OCI-LY1 (cell line): Measurements from ENCODE around the gene STAC3.

Source experiments
- H2AFZ ChIP-seq: fragments of 200-600 bp; sonication (generic), shearing (Covaris generic); 2 replicates; pipeline ENCODE4 v1.6.0; 2014; ENCODE audit warnings: antibody characterized with exemption, mild to moderate bottlenecking, low read length
- H3F3A ChIP-seq: fragments of 200-600 bp; sonication (generic), shearing (Covaris generic); 2 replicates; pipeline ENCODE4 v1.6.0; 2014; ENCODE audit warnings: mild to moderate bottlenecking, antibody characterized with exemption, low read length, moderate library complexity; ENCODE audit not compliant: insufficient read depth
- H3K27ac ChIP-seq: fragments of 200-600 bp; sonication (generic); 2 replicates; pipeline ENCODE4 v1.5.1; 2014; ENCODE audit warnings: low read length, mixed run types, mild to moderate bottlenecking, low read depth; ENCODE audit not compliant: poor library complexity, severe bottlenecking
- H3K27me3 ChIP-seq: fragments of 200-600 bp; sonication (generic); 2 replicates; pipeline ENCODE4 v1.6.0; 2014; ENCODE audit warnings: antibody characterized with exemption, mild to moderate bottlenecking, low read length, moderate library complexity; ENCODE audit not compliant: insufficient read depth
- H3K36me3 ChIP-seq: fragments of 200-600 bp; sonication (generic); 2 replicates; pipeline ENCODE4 v1.6.1; 2014; ENCODE audit warnings: mild to moderate bottlenecking, antibody characterized with exemption, low read length, moderate library complexity, mixed read lengths; ENCODE audit not compliant: insufficient read depth
- H3K4me1 ChIP-seq: fragments of 200-600 bp; sonication (generic); 2 replicates; pipeline ENCODE4 v1.5.1; 2014; ENCODE audit warnings: mild to moderate bottlenecking, low read length, moderate library complexity; ENCODE audit not compliant: insufficient read depth, severe bottlenecking
- H3K4me2 ChIP-seq: fragments of 200-600 bp; sonication (generic), shearing (Covaris generic); 2 replicates; pipeline ENCODE4 v1.6.1; 2014; ENCODE audit warnings: low read length
- H3K4me3 ChIP-seq: fragments of 200-600 bp; sonication (generic); 2 replicates; pipeline ENCODE4 v1.5.1; 2014; ENCODE audit warnings: low read length, low read depth, mild to moderate bottlenecking, mixed read lengths; ENCODE audit not compliant: poor library complexity, severe bottlenecking
- H3K79me2 ChIP-seq: fragments of 200-600 bp; shearing (Covaris generic); 2 replicates; pipeline ENCODE4 v1.6.1; 2016; ENCODE audit warnings: mixed run types, low read length, mixed read lengths; ENCODE audit not compliant: insufficient read depth
- H3K9ac ChIP-seq: fragments of 200-600 bp; sonication (generic), shearing (Covaris generic); 2 replicates; pipeline ENCODE4 v1.6.1; 2014; ENCODE audit warnings: mild to moderate bottlenecking, low read length, mixed read lengths
- H3K9me2 ChIP-seq: fragments of 200-600 bp; sonication (generic), shearing (Covaris generic); 2 replicates; pipeline ENCODE4 v1.6.1; 2014; ENCODE audit warnings: low read depth, mild to moderate bottlenecking, low read length, mixed read lengths
- H3K9me3 ChIP-seq: fragments of 200-600 bp; shearing (Covaris generic); 2 replicates; pipeline ENCODE4 v1.6.1; 2014; ENCODE audit warnings: low read length, mixed read lengths
- H4K20me1 ChIP-seq: fragments of 200-600 bp; sonication (generic), shearing (Covaris generic); 2 replicates; pipeline ENCODE4 v1.6.0; 2016; ENCODE audit warnings: mild to moderate bottlenecking, low read length; ENCODE audit not compliant: insufficient read depth
- CTCF ChIP-seq: fragments of 200-600 bp; sonication (generic), shearing (Covaris generic); IDR thresholded peaks from 2 replicates; pipeline ENCODE4 v1.5.1; 2017; ENCODE audit warnings: mild to moderate bottlenecking, antibody characterized with exemption, low read length, moderate library complexity, mixed read lengths
- EZH2 ChIP-seq: fragments of 200-600 bp; sonication (generic), shearing (Covaris generic); IDR thresholded peaks from 2 replicates; pipeline ENCODE4 v1.8.0; 2017; ENCODE audit warnings: borderline replicate concordance, mixed run types, mild to moderate bottlenecking, antibody characterized with exemption, low read length, moderate library complexity, mixed read lengths

Gene STAC3

GRCh38 chr12:57240066-57240921, 10.7 kb downstream of the STAC3 start:
- TF ChIP-seq CTCF (peak; percentile 23; the same call in 1 of the 2 replicates), EZH2 (no peak)

GRCh38 chr12:57239587-57240065, 11.4 kb downstream of the STAC3 start:
- peaks cover 86% of the 10 kb centered on the region for H3K4me1 ChIP-seq
- peaks cover 2% of the 10 kb centered on the region; the same call in 1 of the 2 replicates for H3F3A ChIP-seq

More at GRCh38 chr12:57240066-57240921, 10.7 kb downstream of the STAC3 start:
- peak overlapping the region; percentile 78 for H3K4me2 ChIP-seq
- H3K4me1 ChIP-seq = peaks cover 79% of the 10 kb centered on the region
- H3K36me3 ChIP-seq = peaks cover 10% of the 10 kb centered on the region
- H3K4me3 ChIP-seq = peak overlapping the region; percentile 61
- H2AFZ ChIP-seq = no peak overlapping the region
- no peaks in the 10 kb centered on the region for H3K9me3 ChIP-seq
- no peaks in the 10 kb centered on the region for H3K9me2 ChIP-seq
- H3K27me3 ChIP-seq = no peaks in the 10 kb centered on the region
- no peaks in the 10 kb centered on the region for H4K20me1 ChIP-seq
- H3K9ac ChIP-seq = peak overlapping the region; percentile 79
- no peaks in the 10 kb centered on the region for H3K79me2 ChIP-seq
- H3K27ac ChIP-seq = peak overlapping the region; percentile 93
- H3F3A ChIP-seq = no peaks in the 10 kb centered on the region

GRCh38 chr12:57238854-57239554, 12.0 kb downstream of the STAC3 start:
- Histone ChIP-seq H3K27ac (peak overlapping the region; percentile 93), H3K4me1 (peaks cover 91% of the 10 kb centered on the region), H3K79me2 (no peaks in the 10 kb centered on the region), H3K36me3 (peaks cover 17% of the 10 kb centered on the region), H2AFZ (no peak overlapping the region), H3K9ac (peak overlapping the region; percentile 79), H3K4me3 (peak overlapping the region; percentile 61), H3K27me3 (no peaks in the 10 kb centered on the region), H3K9me2 (no peaks in the 10 kb centered on the region), H3F3A (peaks cover 8% of the 10 kb centered on the region; the same call in 1 of the 2 replicates), H4K20me1 (no peaks in the 10 kb centered on the region), H3K9me3 (no peaks in the 10 kb centered on the region), H3K4me2 (peak overlapping the region; percentile 78)
- peak; percentile 100 for TF ChIP-seq CTCF
- TF ChIP-seq EZH2 = no peak

More at GRCh38 chr12:57239587-57240065, 11.4 kb downstream of the STAC3 start:
- peak overlapping the region; percentile 79 for H3K9ac ChIP-seq
- H3K79me2 ChIP-seq = no peaks in the 10 kb centered on the region
- no peaks in the 10 kb centered on the region for H4K20me1 ChIP-seq
- H3K27ac ChIP-seq = peak overlapping the region; percentile 93
- H3K9me3 ChIP-seq = no peaks in the 10 kb centered on the region
- H2AFZ ChIP-seq = no peak overlapping the region
- TF ChIP-seq CTCF = no peak
- no peak for TF ChIP-seq EZH2
- no peaks in the 10 kb centered on the region for H3K9me2 ChIP-seq
- H3K4me3 ChIP-seq = peak overlapping the region; percentile 61
- H3K27me3 ChIP-seq = no peaks in the 10 kb centered on the region
- H3K36me3 ChIP-seq = peaks cover 11% of the 10 kb centered on the region
- peak overlapping the region; percentile 78 for H3K4me2 ChIP-seq
